ENCODE measurements around the gene BRD1.

- TF ChIP-seq CTCF (conservative IDR thresholded peaks at IDR 0.05 in 1 of 2, IDR thresholded peaks at IDR 0.05 in 1 of 2; ENCODE audit: extremely low read depth in 1 of 2, insufficient read depth in 1 of 2, low read depth in 1 of 2, low read length in 2 of 2) (no peak), EZH2 (IDR thresholded peaks at IDR 0.05; ENCODE audit: borderline replicate concordance, low read length) (peak; percentile 17)
Observed at GRCh38 chr22:49850021-49850911, 22.6 kb upstream of the BRD1 start.
